Ascending aorta (tissue), 2 donors: Measurements from ENCODE around the gene PHOSPHO2. TPM values are rescaled to one million over a fixed set of nuclear protein-coding genes. Genes with fewer than 3 reads are reported as not detected.
"Not testable (repeated sequence)": the region's sequence is repeated elsewhere in the genome, so short reads cannot be mapped to it uniquely, and the experiment has no call there.

Source experiments
- DNase-seq, 2 donors: peaks; one replicate each; pipeline ENCODE4 v3.0.0-alpha.2; 2019; ENCODE audit warnings: low spot score in 2 of 2
- H3K27ac ChIP-seq, 2 donors: fragments of 200-600 bp; sonication (generic); one replicate each; pipeline ENCODE4 v1.5.1; 2016 to 2017; ENCODE audit warnings: mild to moderate bottlenecking in 1 of 2
- H3K27me3 ChIP-seq: fragments of 200-600 bp; sonication (generic); one replicate; pipeline ENCODE4 v1.5.1; 2017
- H3K36me3 ChIP-seq, 2 donors: fragments of 200-600 bp; sonication (generic); one replicate each; pipeline ENCODE4 v1.5.1; 2016
- H3K4me1 ChIP-seq, 2 donors: fragments of 200-600 bp; sonication (generic); one replicate each; pipeline ENCODE4 v1.5.1; 2016 to 2017; ENCODE audit warnings: mild to moderate bottlenecking in 1 of 2
- H3K4me3 ChIP-seq, 2 donors: fragments of 200-600 bp; sonication (generic); one replicate each; pipeline ENCODE4 v1.5.1; 2016 to 2017; ENCODE audit warnings: mild to moderate bottlenecking in 1 of 2
- H3K9me3 ChIP-seq, 2 donors: fragments of 200-600 bp; sonication (generic); one replicate each; pipeline ENCODE4 v1.5.1; 2016
- intact Hi-C: fragments of 100-400 bp; cut with DNase I; formaldehyde crosslinking; loops from one replicate; pipeline ENCODE4 v1.15.1; 2023
- total RNA-seq: library from RNA; depleted of rRNA; stranded (reverse); fragments of >200 nt; gene quantifications from one replicate; pipeline ENCODE4 v1.1.0, GENCODE V29; 2016
- TF ChIP-seq, protein P1 (sequence below), 3 experiments: fragments of 200-600 bp in 2 of 3; fragments of 450-650 bp in 1 of 3; sonication (generic) in 2 of 3; IDR thresholded peaks; one replicate each; pipeline ENCODE4 v1.5.1; 2016 to 2019; ENCODE audit warnings: antibody characterized with exemption in 3 of 3, mild to moderate bottlenecking in 1 of 3, moderate library complexity in 1 of 3

PHOSPHO2 gene
- total RNA-seq, 1 donor from 2014 or later: not detected

DNA sequence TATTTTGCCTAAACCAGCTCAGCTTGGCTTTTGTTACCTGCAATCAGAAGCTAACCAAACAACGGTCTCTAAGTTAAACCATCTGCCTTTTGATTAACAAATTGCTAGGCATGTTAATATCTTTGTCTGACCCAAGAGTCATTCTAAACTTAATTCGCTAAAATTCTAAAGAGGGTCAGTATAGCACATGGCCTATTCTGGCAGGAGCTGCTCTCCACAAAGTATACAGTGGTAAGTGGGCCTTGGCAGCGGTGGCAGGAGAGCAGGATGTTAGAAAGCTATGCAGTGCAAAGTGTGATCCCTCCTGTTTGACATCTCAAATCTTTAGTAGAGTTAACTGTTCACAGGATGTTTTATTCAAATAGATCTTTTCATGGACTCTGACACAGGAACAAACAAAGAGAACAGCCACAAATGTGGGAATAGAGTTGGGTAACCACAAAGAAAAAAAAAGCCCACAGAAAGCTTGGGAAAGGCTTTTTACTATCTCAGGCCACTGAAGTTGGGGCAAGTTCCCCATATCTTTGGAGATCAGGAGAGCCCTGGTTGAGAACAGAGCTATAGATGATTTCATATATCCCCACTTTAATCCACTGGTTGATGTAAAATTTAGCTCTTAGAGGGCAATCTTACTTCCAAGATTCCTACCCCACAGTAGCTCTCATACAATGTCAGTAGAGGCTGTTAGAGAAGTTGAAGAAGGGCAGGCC, 10.7 kb upstream of the PHOSPHO2 start:
- Histone ChIP-seq H3K4me3 (no peak overlapping the region), H3K27ac (no peak overlapping the region), H3K4me1 (no peaks in the 10 kb centered on the region), H3K27me3 (no peaks in the 10 kb centered on the region), H3K36me3 (no peaks in the 10 kb centered on the region), H3K9me3 (no peaks in the 10 kb centered on the region)
- intact Hi-C loops: no loop called here
- TF ChIP-seq, protein P1, sequence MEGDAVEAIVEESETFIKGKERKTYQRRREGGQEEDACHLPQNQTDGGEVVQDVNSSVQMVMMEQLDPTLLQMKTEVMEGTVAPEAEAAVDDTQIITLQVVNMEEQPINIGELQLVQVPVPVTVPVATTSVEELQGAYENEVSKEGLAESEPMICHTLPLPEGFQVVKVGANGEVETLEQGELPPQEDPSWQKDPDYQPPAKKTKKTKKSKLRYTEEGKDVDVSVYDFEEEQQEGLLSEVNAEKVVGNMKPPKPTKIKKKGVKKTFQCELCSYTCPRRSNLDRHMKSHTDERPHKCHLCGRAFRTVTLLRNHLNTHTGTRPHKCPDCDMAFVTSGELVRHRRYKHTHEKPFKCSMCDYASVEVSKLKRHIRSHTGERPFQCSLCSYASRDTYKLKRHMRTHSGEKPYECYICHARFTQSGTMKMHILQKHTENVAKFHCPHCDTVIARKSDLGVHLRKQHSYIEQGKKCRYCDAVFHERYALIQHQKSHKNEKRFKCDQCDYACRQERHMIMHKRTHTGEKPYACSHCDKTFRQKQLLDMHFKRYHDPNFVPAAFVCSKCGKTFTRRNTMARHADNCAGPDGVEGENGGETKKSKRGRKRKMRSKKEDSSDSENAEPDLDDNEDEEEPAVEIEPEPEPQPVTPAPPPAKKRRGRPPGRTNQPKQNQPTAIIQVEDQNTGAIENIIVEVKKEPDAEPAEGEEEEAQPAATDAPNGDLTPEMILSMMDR (IDR thresholded peaks at IDR 0.05): no peak
- no peak for DNase-seq

DNA sequence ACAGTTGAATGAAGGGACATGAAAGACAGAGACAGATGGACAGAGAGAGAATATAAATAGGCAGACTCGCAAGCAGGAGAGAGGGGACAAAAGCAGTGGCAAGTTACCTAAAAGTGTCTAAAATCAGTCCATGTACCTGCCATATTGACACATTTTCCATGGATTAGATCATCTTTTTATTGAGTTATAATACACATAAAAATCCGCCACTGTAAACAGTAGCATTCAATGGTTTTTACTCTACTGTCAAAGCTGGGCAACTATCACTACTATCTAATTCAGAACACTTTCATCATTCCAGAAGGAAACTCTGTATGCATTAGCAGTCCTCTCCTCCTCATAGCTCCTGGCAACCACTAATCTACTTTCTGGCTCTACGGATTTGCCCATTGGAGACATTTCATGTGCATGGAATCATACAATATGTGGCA, 10.1 kb upstream of the PHOSPHO2 start:
- TF ChIP-seq, protein P1 (IDR thresholded peaks at IDR 0.05): no peak
- intact Hi-C loops: no loop called here
- DNase-seq: no peak
- H3K27ac ChIP-seq: no peak overlapping the region
- no peak overlapping the region for H3K4me3 ChIP-seq
- H3K9me3 ChIP-seq: no peaks in the 10 kb centered on the region
- no peaks in the 10 kb centered on the region for H3K36me3 ChIP-seq
- H3K27me3 ChIP-seq: no peaks in the 10 kb centered on the region
- no peaks in the 10 kb centered on the region for H3K4me1 ChIP-seq

DNA sequence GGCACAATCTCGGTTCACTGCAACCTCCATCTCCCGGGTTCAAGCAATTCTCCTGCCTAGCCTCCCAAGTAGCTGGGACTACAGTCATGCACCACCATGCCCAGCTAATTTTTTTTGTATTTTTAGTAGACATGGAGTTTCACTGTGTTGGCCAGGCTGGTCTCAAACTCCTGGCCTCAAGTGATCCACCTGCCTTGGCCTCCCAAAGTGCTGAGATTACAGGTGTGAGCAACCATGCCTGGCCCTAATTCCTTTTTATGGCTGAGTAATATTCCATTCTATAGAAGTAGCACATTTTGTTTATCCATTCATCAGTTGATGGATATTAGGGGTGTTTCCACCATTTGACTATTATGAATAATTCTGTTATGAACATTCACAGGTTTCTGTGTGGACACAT, 9.6 kb upstream of the PHOSPHO2 start:
- H3K27me3 ChIP-seq, H3K9me3 ChIP-seq, H3K4me1 ChIP-seq, DNase-seq, H3K27ac ChIP-seq, H3K36me3 ChIP-seq, intact Hi-C loops, H3K4me3 ChIP-seq: not testable (repeated sequence)

DNA sequence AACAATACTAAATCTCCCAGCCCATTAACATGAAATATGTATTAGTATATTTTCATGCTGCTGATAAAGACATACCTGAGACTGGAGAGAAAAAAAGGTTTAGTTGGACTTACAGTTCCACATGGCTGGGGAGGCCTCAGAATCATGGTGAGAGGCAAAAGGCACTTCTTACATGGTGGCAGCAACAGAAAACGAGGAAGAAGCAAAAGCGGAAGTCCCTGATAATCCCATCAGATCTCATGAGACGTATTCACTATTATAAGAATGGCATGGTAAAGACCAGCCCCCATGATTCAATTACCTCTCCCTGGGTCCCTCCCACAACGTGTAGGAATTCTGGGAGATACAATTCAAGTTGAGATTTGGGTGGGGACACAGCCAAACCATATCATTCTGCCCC, 7.4 kb upstream of the PHOSPHO2 start:
- DNase-seq, H3K9me3 ChIP-seq, H3K4me3 ChIP-seq, intact Hi-C loops, H3K27me3 ChIP-seq, H3K4me1 ChIP-seq, H3K36me3 ChIP-seq, H3K27ac ChIP-seq: not testable (repeated sequence)

DNA sequence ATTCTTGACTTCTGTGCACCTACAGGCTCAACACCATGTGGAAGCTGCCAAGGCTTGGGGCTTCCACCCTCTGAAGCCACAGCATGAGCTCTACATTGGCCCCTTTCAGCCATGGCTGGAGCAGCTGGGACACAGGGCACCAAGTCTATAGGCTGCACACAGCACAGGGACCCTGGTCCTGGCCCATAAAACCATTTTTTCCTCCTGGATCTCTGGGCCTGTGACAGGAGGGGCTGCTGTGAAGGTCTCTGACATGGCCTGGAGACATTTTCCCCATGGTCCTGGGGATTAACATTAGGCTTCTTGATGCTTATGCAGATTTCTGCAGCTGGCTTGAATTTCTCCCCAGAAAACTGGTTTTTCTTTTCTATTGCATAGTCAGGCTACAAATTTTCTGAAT, 6.3 kb upstream of the PHOSPHO2 start:
- H3K27me3 ChIP-seq, H3K27ac ChIP-seq, H3K4me1 ChIP-seq, H3K9me3 ChIP-seq, H3K4me3 ChIP-seq, intact Hi-C loops, DNase-seq, H3K36me3 ChIP-seq: not testable (repeated sequence)

DNA sequence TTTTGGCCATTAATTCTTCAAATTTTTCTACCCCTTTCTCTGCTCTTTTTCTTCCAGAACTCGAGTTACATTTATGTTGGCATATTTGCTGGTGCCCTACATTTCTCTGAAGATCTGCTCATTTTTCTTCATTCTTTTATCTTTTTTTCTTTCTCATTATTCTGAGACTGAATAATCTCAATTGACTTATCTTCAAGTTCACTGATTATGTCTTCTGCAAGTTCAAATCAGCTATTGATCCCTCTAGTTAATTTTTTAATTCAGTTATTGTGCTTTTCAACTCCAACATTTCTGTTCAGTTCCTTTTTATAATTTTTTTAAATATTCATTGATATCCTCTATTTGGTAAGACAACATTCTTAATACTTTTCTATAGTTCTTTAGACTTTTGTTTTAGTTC, 3.3 kb upstream of the PHOSPHO2 start:
- no peak overlapping the region for H3K27ac ChIP-seq
- H3K4me3 ChIP-seq: no peak overlapping the region
- intact Hi-C loops: no loop called here
- no peaks in the 10 kb centered on the region for H3K9me3 ChIP-seq
- DNase-seq: no peak
- H3K27me3 ChIP-seq: no peaks in the 10 kb centered on the region
- H3K4me1 ChIP-seq: peaks cover 0 to 4% of the 10 kb centered on the region in 2 donors
- no peaks in the 10 kb centered on the region for H3K36me3 ChIP-seq
- TF ChIP-seq, protein P1 (IDR thresholded peaks at IDR 0.05): no peak

DNA sequence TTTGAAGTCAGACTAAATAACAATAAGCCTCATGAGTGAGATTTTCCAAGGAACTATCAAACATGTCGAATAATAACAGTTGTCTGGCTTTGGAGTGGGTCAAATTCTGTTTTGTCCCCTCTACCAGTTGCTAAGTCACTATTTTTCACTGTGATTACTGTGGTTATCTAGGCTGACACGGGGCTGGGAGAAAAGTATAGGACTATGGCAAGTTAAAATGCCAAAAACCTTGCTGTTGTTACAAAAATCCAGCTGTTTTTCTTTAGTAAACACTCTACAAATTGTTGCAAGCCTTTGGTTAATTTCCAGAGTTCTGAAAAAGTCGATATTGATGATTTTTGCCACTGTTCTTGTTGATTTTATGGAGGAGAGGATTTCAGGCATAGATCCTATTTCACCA, 1.6 kb upstream of the PHOSPHO2 start:
- Histone ChIP-seq H3K9me3 (no peaks in the 10 kb centered on the region), H3K4me1 (peaks cover 0 to 4% of the 10 kb centered on the region in 2 donors)
- intact Hi-C loops: no loop called here

More for the DNA sequence above, 1.6 kb upstream of the PHOSPHO2 start:
- no peak overlapping the region for H3K4me3 ChIP-seq
- TF ChIP-seq, protein P1 (IDR thresholded peaks at IDR 0.05): no peak
- DNase-seq: no peak
- H3K36me3 ChIP-seq: no peaks in the 10 kb centered on the region
- H3K27ac ChIP-seq: no peak overlapping the region
- no peaks in the 10 kb centered on the region for H3K27me3 ChIP-seq
